ENCODE measurements around the gene TECTB. TPM values are rescaled to one million over a fixed set of nuclear protein-coding genes. Genes with fewer than 3 reads are reported as not detected.

The TECTB gene
- total RNA-seq, 2 donors from 2014 or later: not detected

DNA sequence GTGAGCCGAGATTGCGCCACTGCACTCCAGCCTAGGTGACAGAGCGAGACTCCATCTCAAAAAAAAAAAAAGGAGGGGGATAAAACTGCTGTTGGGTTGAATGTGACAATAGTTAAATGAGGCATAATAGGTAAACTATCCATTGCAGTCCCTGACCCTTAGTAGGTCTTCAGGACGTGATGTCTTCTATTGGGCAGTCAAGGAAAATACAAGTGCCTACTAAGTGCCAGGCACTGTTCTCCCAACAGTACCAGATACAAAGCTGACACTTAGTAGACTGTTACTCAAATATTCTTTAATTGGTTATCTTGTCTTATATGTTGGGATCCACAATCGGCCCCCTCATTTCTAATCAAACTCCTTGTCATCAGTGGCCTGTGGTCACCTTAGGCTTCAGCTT, 63.6 kb downstream of the TECTB start:
- Histone ChIP-seq H3K9me3 (no peaks in the 10 kb centered on the region), H3K27ac (no peak overlapping the region), H3K4me1 (replicated peaks) (no peaks in the 10 kb centered on the region), H3K36me3 (no peaks in the 10 kb centered on the region), H3K4me3 (no peak overlapping the region), H3K27me3 (replicated peaks; ENCODE audit: insufficient read depth) (no peaks in the 10 kb centered on the region)
- WGBS: 94% methylated on average over 5 of the region's 5 CpGs
- TF ChIP-seq, protein P1, sequence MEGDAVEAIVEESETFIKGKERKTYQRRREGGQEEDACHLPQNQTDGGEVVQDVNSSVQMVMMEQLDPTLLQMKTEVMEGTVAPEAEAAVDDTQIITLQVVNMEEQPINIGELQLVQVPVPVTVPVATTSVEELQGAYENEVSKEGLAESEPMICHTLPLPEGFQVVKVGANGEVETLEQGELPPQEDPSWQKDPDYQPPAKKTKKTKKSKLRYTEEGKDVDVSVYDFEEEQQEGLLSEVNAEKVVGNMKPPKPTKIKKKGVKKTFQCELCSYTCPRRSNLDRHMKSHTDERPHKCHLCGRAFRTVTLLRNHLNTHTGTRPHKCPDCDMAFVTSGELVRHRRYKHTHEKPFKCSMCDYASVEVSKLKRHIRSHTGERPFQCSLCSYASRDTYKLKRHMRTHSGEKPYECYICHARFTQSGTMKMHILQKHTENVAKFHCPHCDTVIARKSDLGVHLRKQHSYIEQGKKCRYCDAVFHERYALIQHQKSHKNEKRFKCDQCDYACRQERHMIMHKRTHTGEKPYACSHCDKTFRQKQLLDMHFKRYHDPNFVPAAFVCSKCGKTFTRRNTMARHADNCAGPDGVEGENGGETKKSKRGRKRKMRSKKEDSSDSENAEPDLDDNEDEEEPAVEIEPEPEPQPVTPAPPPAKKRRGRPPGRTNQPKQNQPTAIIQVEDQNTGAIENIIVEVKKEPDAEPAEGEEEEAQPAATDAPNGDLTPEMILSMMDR (IDR thresholded peaks at IDR 0.05): no peak
- TF ChIP-seq POLR2AphosphoS5 (IDR thresholded peaks at IDR 0.05) (no peak), POLR2A (IDR thresholded peaks at IDR 0.05) (no peak)
- no peak for DNase-seq (ENCODE audit: low spot score)
- intact Hi-C loops (cut with DNase I): no loop called here

DNA sequence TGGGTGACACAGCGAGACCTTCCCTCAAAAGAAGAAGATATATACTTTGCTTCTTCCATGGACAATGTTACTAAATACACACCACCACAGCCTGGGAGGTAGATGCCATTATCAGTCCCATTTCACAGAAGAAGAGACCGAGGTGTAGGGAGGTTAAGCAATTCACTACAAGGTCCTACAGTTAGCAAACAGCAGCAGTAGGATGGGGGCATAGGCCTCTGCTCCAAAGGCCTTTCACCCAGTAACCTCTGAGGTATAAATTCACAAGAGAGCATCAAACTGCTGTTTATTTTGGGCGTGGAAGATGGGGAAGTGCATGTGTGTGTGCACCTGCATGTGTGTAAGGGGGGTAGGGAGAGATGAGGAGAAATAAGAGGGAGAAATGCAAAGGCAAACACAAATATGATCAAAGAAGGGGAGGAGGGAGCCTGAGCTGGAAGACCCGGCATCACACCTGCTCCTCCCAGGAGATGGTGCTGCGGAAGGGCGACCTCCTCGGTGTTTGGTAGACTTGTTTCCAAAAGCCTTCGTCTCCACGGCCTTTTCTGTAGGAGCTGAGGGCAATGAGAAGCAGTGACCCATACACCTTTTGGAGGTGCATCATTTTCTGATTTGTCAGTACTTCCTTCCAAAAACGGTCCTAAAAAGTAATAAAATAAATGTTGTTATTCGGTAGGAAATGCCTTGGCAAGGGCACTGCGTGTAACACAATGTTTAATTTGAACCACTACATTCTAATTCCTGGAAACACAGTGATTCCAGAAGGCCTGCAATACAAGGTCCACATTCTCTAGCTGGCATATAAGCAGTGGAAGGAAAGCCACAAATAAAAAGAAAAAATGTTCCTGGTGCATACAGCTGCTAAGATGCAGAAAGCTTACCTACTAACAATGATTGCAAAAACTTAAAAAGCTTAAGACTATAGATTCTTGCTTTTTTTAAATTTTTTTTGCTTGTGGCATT, 64.8 kb downstream of the TECTB start:
- intact Hi-C loops (cut with DNase I): no loop called here

DNA sequence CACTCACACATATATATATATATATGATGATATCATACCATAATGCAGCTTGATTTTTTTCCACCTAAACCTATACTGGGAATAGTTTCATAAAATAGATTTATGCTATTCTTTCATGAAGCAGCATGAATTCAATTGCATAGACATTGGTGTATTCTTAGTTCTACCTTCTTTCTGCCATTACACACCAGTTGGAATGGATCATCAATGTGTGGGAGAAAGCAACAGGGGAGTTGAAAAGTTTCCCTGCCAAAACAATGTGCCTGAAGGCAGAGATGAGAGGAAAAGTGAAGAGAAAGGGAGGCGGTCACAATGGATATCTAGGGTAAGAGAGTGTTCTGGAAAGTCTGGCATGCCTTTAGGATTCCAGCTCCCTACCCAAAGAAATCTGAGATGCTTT, 65.6 kb downstream of the TECTB start:
- Histone ChIP-seq H3K27me3 (replicated peaks; ENCODE audit: insufficient read depth) (no peaks in the 10 kb centered on the region), H3K4me1 (replicated peaks) (no peaks in the 10 kb centered on the region), H3K9me3 (no peaks in the 10 kb centered on the region), H3K36me3 (no peaks in the 10 kb centered on the region), H3K4me3 (no peak overlapping the region), H3K27ac (no peak overlapping the region)
- 90% methylated on average over 1 of the region's 1 CpG for WGBS
- no peak for DNase-seq (ENCODE audit: low spot score)
- TF ChIP-seq POLR2A (IDR thresholded peaks at IDR 0.05) (no peak), POLR2AphosphoS5 (IDR thresholded peaks at IDR 0.05) (no peak)
- TF ChIP-seq, protein P1 (IDR thresholded peaks at IDR 0.05): no peak
- intact Hi-C loops (cut with DNase I): no loop called here

More for the DNA sequence above, 64.8 kb downstream of the TECTB start:
- no peak for DNase-seq (ENCODE audit: low spot score)
- H3K36me3 ChIP-seq: no peaks in the 10 kb centered on the region
- no peak overlapping the region for H3K27ac ChIP-seq
- no peaks in the 10 kb centered on the region for H3K27me3 ChIP-seq (replicated peaks; ENCODE audit: insufficient read depth)
- no peak overlapping the region for H3K4me3 ChIP-seq
- no peaks in the 10 kb centered on the region for H3K4me1 ChIP-seq (replicated peaks)
- H3K9me3 ChIP-seq: no peaks in the 10 kb centered on the region
- WGBS: 61% methylated on average over 12 of the region's 12 CpGs
- TF ChIP-seq POLR2AphosphoS5 (IDR thresholded peaks at IDR 0.05) (no peak), POLR2A (IDR thresholded peaks at IDR 0.05) (no peak)
- TF ChIP-seq, protein P1 (IDR thresholded peaks at IDR 0.05): no peak

DNA sequence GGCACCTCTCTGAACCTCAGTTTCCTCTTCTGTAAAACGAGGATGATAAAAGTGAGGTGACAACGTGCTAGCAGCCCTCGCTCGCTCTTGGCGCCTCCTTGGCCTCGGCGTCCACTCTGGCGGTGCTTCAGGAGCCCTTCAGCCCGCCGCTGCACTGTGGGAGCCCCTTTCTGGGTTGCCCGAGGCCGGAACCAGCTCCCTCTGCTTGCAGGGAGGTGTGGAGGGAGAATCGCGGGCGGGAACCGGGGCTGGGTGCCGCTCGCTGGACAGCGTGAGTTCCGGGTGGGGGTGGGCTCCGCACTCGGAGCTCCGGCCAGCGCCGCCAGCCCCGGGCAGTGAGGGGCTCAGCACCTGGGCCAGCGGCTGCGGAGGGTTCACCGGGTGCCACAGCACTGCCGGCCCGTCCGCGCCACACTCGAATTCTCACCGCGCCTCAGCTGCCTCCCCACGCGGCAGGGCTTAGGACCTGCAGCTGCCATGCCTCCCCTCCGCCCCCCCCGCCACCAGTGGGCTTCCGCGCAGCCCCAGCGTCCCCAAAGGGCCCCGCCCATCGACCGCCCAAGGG, 66.4 kb downstream of the TECTB start:
- WGBS: 94% methylated on average over 17 of the region's 46 CpGs
- Histone ChIP-seq H3K9me3 (no peaks in the 10 kb centered on the region), H3K27ac (no peak overlapping the region), H3K36me3 (no peaks in the 10 kb centered on the region), H3K4me3 (no peak overlapping the region), H3K27me3 (replicated peaks; ENCODE audit: insufficient read depth) (no peaks in the 10 kb centered on the region), H3K4me1 (replicated peaks) (no peaks in the 10 kb centered on the region)
- DNase-seq (ENCODE audit: low spot score): no peak
- TF ChIP-seq POLR2A (IDR thresholded peaks at IDR 0.05): no peak
- TF ChIP-seq, protein P1 (IDR thresholded peaks at IDR 0.05): no peak
- no peak for TF ChIP-seq POLR2AphosphoS5 (IDR thresholded peaks at IDR 0.05)
- intact Hi-C loops (cut with DNase I): no loop called here
